HG03175 (cell line): Measurements from ENCODE around the gene ZNF335.
"Not testable (repeated sequence)": the region's sequence is repeated elsewhere in the genome, so short reads cannot be mapped to it uniquely, and the experiment has no call there.

ENCODE experiments used
- ATAC-seq: cut with Tn5 transposase; IDR thresholded peaks from one replicate; pipeline ENCODE4 v1.9.1; 2021; ENCODE audit warnings: mild to moderate bottlenecking, moderate library complexity; ENCODE audit not compliant: unreplicated experiment

The ZNF335 gene

GRCh38 chr20:46004187-46004586 lies 32.2 kb upstream of the ZNF335 start:
- no peak for ATAC-seq

GRCh38 chr20:46002008-46002407 lies 30.0 kb upstream of the ZNF335 start:
- no peak for ATAC-seq

GRCh38 chr20:46001498-46001897 lies 29.5 kb upstream of the ZNF335 start:
- no peak for ATAC-seq

- ATAC-seq = no peak
Observed at GRCh38 chr20:46000262-46000996, 28.4 kb upstream of the ZNF335 start.

GRCh38 chr20:45999557-46000261 lies 27.7 kb upstream of the ZNF335 start:
- ATAC-seq = no peak

GRCh38 chr20:45998761-45999160 lies 26.8 kb upstream of the ZNF335 start:
- no peak for ATAC-seq

- no peak for ATAC-seq
Observed at GRCh38 chr20:45998337-45998736, 26.3 kb upstream of the ZNF335 start.

GRCh38 chr20:45997187-45997586 lies 25.2 kb upstream of the ZNF335 start:
- ATAC-seq = no peak

- not testable (repeated sequence) for ATAC-seq
Observed at GRCh38 chr20:45995495-45996097, 23.6 kb upstream of the ZNF335 start.

GRCh38 chr20:45994761-45995493 lies 22.9 kb upstream of the ZNF335 start:
- ATAC-seq = no peak

GRCh38 chr20:45993197-45993951 lies 21.4 kb upstream of the ZNF335 start:
- no peak for ATAC-seq

- no peak for ATAC-seq
Observed at GRCh38 chr20:45991616-45992015, 19.6 kb upstream of the ZNF335 start.

- ATAC-seq = not testable (repeated sequence)
Observed at GRCh38 chr20:45988830-45989229, 16.8 kb upstream of the ZNF335 start.

GRCh38 chr20:45987108-45987780 lies 15.2 kb upstream of the ZNF335 start:
- ATAC-seq = no peak

- no peak for ATAC-seq
Observed at GRCh38 chr20:45985573-45985972, 13.6 kb upstream of the ZNF335 start.

- no peak for ATAC-seq
Observed at GRCh38 chr20:45983279-45983743, 11.3 kb upstream of the ZNF335 start.

GRCh38 chr20:45981261-45981660 lies 9.3 kb upstream of the ZNF335 start:
- ATAC-seq = no peak

- ATAC-seq = no peak
Observed at GRCh38 chr20:45976086-45976485, 4.1 kb upstream of the ZNF335 start.

GRCh38 chr20:45975686-45976085 lies 3.7 kb upstream of the ZNF335 start:
- no peak for ATAC-seq
